PC-9 (cell line): ENCODE data around the gene GLYATL1. TPM values are rescaled to one million over a fixed set of nuclear protein-coding genes. Genes with fewer than 3 reads are reported as not detected.

Experiments
- BruUV-seq: library from RNA; stranded (reverse); fragments of 400-500 nt; replicated peaks from 2 replicates; lab custom pipeline; 2021; lab: Mats Ljungman, UMichigan
- CTCF ChIA-PET: fragments of 300-600 bp; sonication (Branson Sonifier 250); formaldehyde crosslinking; loops from one replicate; lab custom pipeline; 2022; ENCODE audit warnings: antibody characterized with exemption; lab: Charles Lee
- POLR2A ChIA-PET: fragments of 300-600 bp; sonication (Branson Sonifier 250); formaldehyde crosslinking; loops from one replicate; lab custom pipeline; 2022; ENCODE audit warnings: antibody characterized with exemption; ENCODE audit not compliant: unreplicated experiment; lab: Charles Lee
- DNase-seq, 2 experiments: peaks; one replicate each; pipeline versions ENCODE4 v3.0.0 to v3.0.0-alpha.2; 2015 to 2022; ENCODE audit warnings: mixed read lengths in 1 of 2
- H2AFZ ChIP-seq: fragments of 200-600 bp; sonication (generic); 2 replicates; pipeline ENCODE4 v1.8.1; 2017; ENCODE audit warnings: antibody characterized with exemption
- H3F3A ChIP-seq: fragments of 200-600 bp; sonication (generic); 2 replicates; pipeline ENCODE4 v1.8.1; 2017; ENCODE audit warnings: antibody characterized with exemption, mild to moderate bottlenecking, low read depth; ENCODE audit not compliant: insufficient read depth
- H3K27ac ChIP-seq: fragments of 200-600 bp; sonication (generic); 2 replicates; pipeline ENCODE4 v1.6.1; 2016; ENCODE audit warnings: mixed run types
- H3K27me3 ChIP-seq: fragments of 200-600 bp; sonication (generic); 2 replicates; pipeline ENCODE4 v1.6.1; 2016; ENCODE audit warnings: low read depth, mixed run types; ENCODE audit not compliant: insufficient read depth
- H3K36me3 ChIP-seq: fragments of 200-600 bp; sonication (generic); 2 replicates; pipeline ENCODE4 v1.6.1; 2016; ENCODE audit warnings: low read depth, mixed run types
- H3K4me1 ChIP-seq: fragments of 200-600 bp; sonication (generic); replicated peaks from 2 replicates; pipeline ENCODE4 v1.6.1; 2016; ENCODE audit warnings: mixed run types; ENCODE audit not compliant: insufficient read depth
- H3K4me2 ChIP-seq: fragments of 200-600 bp; sonication (generic); 2 replicates; pipeline ENCODE4 v1.6.1; 2017; ENCODE audit warnings: mixed run types
- H3K4me3 ChIP-seq: fragments of 200-600 bp; sonication (generic); 2 replicates; pipeline ENCODE4 v1.6.1; 2016; ENCODE audit warnings: mixed run types
- H3K79me2 ChIP-seq: fragments of 200-600 bp; sonication (generic); 2 replicates; pipeline ENCODE4 v1.6.1; 2017; ENCODE audit warnings: low read depth, mixed run types
- H3K9me2 ChIP-seq: fragments of 200-600 bp; sonication (generic); 2 replicates; pipeline ENCODE4 v1.8.1; 2017; ENCODE audit warnings: mild to moderate bottlenecking; ENCODE audit not compliant: insufficient read depth
- H3K9me3 ChIP-seq: fragments of 200-600 bp; sonication (generic); 2 replicates; pipeline ENCODE4 v1.8.1; 2016; ENCODE audit warnings: low read depth; ENCODE audit not compliant: insufficient read depth
- H4K20me1 ChIP-seq: fragments of 200-600 bp; sonication (generic); 2 replicates; pipeline ENCODE4 v1.8.1; 2017; ENCODE audit not compliant: insufficient read depth
- EZH2 ChIP-seq: fragments of 200-600 bp; sonication (generic); IDR thresholded peaks from 2 replicates; pipeline ENCODE4 v1.8.0; 2017; ENCODE audit warnings: antibody characterized with exemption, low read depth
- intact Hi-C: fragments of 100-400 bp; cut with micrococcal nuclease; formaldehyde crosslinking; loops from one replicate; pipeline ENCODE4 v1.10.0; 2022; ENCODE audit not compliant: unreplicated experiment
- total RNA-seq: library from RNA; stranded (reverse); gene quantifications from 2 replicates; pipeline ENCODE4 v1.2.3, GENCODE V29; 2021
- TF ChIP-seq, protein P1 (sequence below): fragments of 200-600 bp; sonication (generic); conservative IDR thresholded peaks from 2 replicates; pipeline ENCODE4 v1.6.1; 2017; ENCODE audit warnings: mixed run types, antibody characterized with exemption, mild to moderate bottlenecking, moderate library complexity

The GLYATL1 gene
- total RNA-seq, 1 experiment from 2014 or later: not detected

DNA sequence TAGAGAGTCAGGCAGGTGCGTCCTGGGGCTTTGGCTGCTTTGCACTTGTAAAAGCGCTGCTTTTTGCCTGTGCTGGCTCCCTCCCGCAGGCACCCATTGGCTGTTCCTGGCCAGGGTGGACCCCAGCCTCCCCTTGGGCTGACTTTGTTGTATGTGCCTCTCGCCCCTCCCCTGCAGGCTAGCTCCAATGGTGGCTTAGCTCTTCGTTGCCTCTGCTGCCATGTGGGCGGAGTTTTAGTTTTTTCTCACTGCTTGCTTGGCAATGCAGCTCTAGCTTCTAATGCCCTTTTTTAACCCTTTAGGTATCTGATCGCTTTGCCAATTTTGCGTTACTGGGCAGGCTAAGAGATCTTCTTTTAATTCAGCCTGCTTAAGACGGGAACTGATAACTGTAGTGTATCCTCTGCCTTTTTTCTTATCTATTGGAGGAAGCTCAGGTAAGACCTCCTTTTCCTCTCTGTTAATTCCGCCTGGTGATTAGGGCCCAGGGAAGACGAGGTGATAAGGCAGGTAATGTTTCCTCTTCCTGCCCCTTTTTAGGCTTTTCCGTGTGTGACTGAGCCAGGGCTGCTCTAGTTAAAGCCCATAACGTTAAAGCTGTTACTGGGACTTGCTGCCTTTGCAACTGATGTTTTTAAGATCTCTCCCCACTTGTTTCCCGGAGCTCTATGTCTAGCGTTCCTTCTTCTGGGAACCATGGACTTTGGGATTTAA, 11.7 kb upstream of the GLYATL1 start:
- intact Hi-C loops: no loop called here
- Histone ChIP-seq H3F3A (no peaks in the 10 kb centered on the region), H2AFZ (no peak overlapping the region), H3K9me2 (no peaks in the 10 kb centered on the region), H3K27ac (no peak overlapping the region), H4K20me1 (no peaks in the 10 kb centered on the region; the same call in 1 of the 2 replicates), H3K9me3 (no peaks in the 10 kb centered on the region), H3K79me2 (no peaks in the 10 kb centered on the region), H3K27me3 (no peaks in the 10 kb centered on the region), H3K4me3 (no peak overlapping the region), H3K4me1 (no peaks in the 10 kb centered on the region), H3K36me3 (no peaks in the 10 kb centered on the region), H3K4me2 (no peak overlapping the region)
- ChIA-PET POLR2A (no interaction called here), CTCF (no interaction called here)
- no TSS peak for BruUV-seq
- TF ChIP-seq, protein P1, sequence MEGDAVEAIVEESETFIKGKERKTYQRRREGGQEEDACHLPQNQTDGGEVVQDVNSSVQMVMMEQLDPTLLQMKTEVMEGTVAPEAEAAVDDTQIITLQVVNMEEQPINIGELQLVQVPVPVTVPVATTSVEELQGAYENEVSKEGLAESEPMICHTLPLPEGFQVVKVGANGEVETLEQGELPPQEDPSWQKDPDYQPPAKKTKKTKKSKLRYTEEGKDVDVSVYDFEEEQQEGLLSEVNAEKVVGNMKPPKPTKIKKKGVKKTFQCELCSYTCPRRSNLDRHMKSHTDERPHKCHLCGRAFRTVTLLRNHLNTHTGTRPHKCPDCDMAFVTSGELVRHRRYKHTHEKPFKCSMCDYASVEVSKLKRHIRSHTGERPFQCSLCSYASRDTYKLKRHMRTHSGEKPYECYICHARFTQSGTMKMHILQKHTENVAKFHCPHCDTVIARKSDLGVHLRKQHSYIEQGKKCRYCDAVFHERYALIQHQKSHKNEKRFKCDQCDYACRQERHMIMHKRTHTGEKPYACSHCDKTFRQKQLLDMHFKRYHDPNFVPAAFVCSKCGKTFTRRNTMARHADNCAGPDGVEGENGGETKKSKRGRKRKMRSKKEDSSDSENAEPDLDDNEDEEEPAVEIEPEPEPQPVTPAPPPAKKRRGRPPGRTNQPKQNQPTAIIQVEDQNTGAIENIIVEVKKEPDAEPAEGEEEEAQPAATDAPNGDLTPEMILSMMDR: no peak
- TF ChIP-seq EZH2: no peak
- DNase-seq: no peak

GRCh38 chr11:58928107-58928499, 11.2 kb upstream of the GLYATL1 start:
- CTCF ChIA-PET: no interaction called here
- intact Hi-C loops: no loop called here
- H3K27me3 ChIP-seq: no peaks in the 10 kb centered on the region
- no peaks in the 10 kb centered on the region for H3K9me2 ChIP-seq
- H3K36me3 ChIP-seq: no peaks in the 10 kb centered on the region
- H3K4me1 ChIP-seq: no peaks in the 10 kb centered on the region
- H3K4me2 ChIP-seq: no peak overlapping the region
- BruUV-seq: no TSS peak
- no peaks in the 10 kb centered on the region for H3K79me2 ChIP-seq
- no peaks in the 10 kb centered on the region; the same call in 1 of the 2 replicates for H4K20me1 ChIP-seq
- TF ChIP-seq EZH2: no peak
- no peaks in the 10 kb centered on the region for H3K9me3 ChIP-seq
- POLR2A ChIA-PET: no interaction called here
- DNase-seq: no peak
- no peak overlapping the region for H3K27ac ChIP-seq
- H3K4me3 ChIP-seq: no peak overlapping the region
- H2AFZ ChIP-seq: no peak overlapping the region
- no peaks in the 10 kb centered on the region for H3F3A ChIP-seq

- BruUV-seq: no TSS peak
- Histone ChIP-seq H2AFZ (no peak overlapping the region), H3K27ac (no peak overlapping the region), H3K36me3 (no peaks in the 10 kb centered on the region), H3K4me1 (no peaks in the 10 kb centered on the region), H3K9me3 (no peaks in the 10 kb centered on the region), H3K79me2 (no peaks in the 10 kb centered on the region), H3K9me2 (no peaks in the 10 kb centered on the region), H3K4me2 (no peak overlapping the region), H3K27me3 (no peaks in the 10 kb centered on the region), H4K20me1 (no peaks in the 10 kb centered on the region; the same call in 1 of the 2 replicates), H3K4me3 (no peak overlapping the region), H3F3A (no peaks in the 10 kb centered on the region)
- POLR2A ChIA-PET: no interaction called here
- DNase-seq: no peak
- intact Hi-C loops: no loop called here
- CTCF ChIA-PET: no interaction called here
- no peak for TF ChIP-seq EZH2
Observed at GRCh38 chr11:58928691-58929090, 10.6 kb upstream of the GLYATL1 start.

GRCh38 chr11:58930926-58931325, 8.4 kb upstream of the GLYATL1 start:
- H3K4me3 ChIP-seq: no peak overlapping the region
- H2AFZ ChIP-seq: no peak overlapping the region
- TF ChIP-seq, protein P1: no peak
- TF ChIP-seq EZH2: no peak
- ChIA-PET CTCF (no interaction called here), POLR2A (no interaction called here)
- H3K79me2 ChIP-seq: no peaks in the 10 kb centered on the region
- no TSS peak for BruUV-seq
- no peak overlapping the region for H3K4me2 ChIP-seq
- DNase-seq: no peak
- no peaks in the 10 kb centered on the region for H3K4me1 ChIP-seq
- intact Hi-C loops: no loop called here
- no peaks in the 10 kb centered on the region for H3K9me2 ChIP-seq
- H3K9me3 ChIP-seq: no peaks in the 10 kb centered on the region
- H3K36me3 ChIP-seq: no peaks in the 10 kb centered on the region
- H3F3A ChIP-seq: no peaks in the 10 kb centered on the region
- no peaks in the 10 kb centered on the region for H3K27me3 ChIP-seq
- H3K27ac ChIP-seq: no peak overlapping the region
- H4K20me1 ChIP-seq: no peaks in the 10 kb centered on the region; the same call in 1 of the 2 replicates
